ENCODE results near the gene KCTD21.

GRCh38 chr11:78193806-78194205 is 5.4 kb upstream of the KCTD21 start:
- TF ChIP-seq CTCF (IDR thresholded peaks at IDR 0.05) (no peak), EP300 (IDR thresholded peaks at IDR 0.05) (no peak), POLR2A (IDR thresholded peaks at IDR 0.05) (no peak)
